CD4-positive, alpha-beta T cell (primary cell): ENCODE data around the gene URB2. TPM values are rescaled to one million over a fixed set of nuclear protein-coding genes. Genes with fewer than 3 reads are reported as not detected.
A peak's percentile ranks its signal among the peaks of the same experiment; 100 is the strongest.

ENCODE experiments used
- ATAC-seq: fragments of 200-7000 bp; cut with Tn5 transposase; one replicate; pipeline ENCODE4 v1.10.0; 2022; ENCODE audit warnings: mild to moderate bottlenecking; ENCODE audit not compliant: poor library complexity
- CTCF ChIA-PET: fragments of 350-600 bp; sonication (Branson Sonifier 250); formaldehyde crosslinking; loops from one replicate; lab custom pipeline; 2021; ENCODE audit warnings: antibody characterized with exemption, inconsistent platforms; lab: Charles Lee
- POLR2A ChIA-PET: fragments of 350-600 bp; sonication (Branson Sonifier 250); formaldehyde crosslinking; loops from one replicate; lab custom pipeline; 2021; ENCODE audit warnings: antibody characterized with exemption, inconsistent platforms; lab: Charles Lee
- DNase-seq, 14 experiments: peaks; one replicate each; pipeline ENCODE4 v3.0.0-alpha.2; 2013 to 2020; ENCODE audit warnings: mixed read lengths in 2 of 14
- H3K27ac ChIP-seq, 2 donors: one replicate each; pipeline versions ENCODE4 v1.5.1 to v1.7.0; 2013; ENCODE audit warnings: low read length in 2 of 2, low read depth in 1 of 2, mild to moderate bottlenecking in 1 of 2
- H3K27me3 ChIP-seq, 2 experiments: 1 replicate in 1 of 2; 2 replicates in 1 of 2; pipeline versions ENCODE4 v1.6.1 to v1.7.0; 2013; ENCODE audit warnings: low read length in 2 of 2, control low read depth in 1 of 2, mild to moderate bottlenecking in 1 of 2, moderate library complexity in 1 of 2; ENCODE audit not compliant: insufficient read depth in 2 of 2, control insufficient read depth in 1 of 2
- H3K36me3 ChIP-seq: one replicate; pipeline ENCODE4 v1.6.1; 2013; ENCODE audit warnings: low read length, control low read depth; ENCODE audit not compliant: insufficient read depth
- H3K4me1 ChIP-seq: one replicate; pipeline ENCODE4 v1.6.1; 2013; ENCODE audit warnings: low read length, control low read depth; ENCODE audit not compliant: insufficient read depth
- H3K4me3 ChIP-seq: one replicate; pipeline ENCODE4 v1.5.1; 2013; ENCODE audit warnings: mild to moderate bottlenecking, low read length, moderate library complexity
- H3K9me3 ChIP-seq, 2 experiments: 1 replicate in 1 of 2; 2 replicates in 1 of 2; pipeline versions ENCODE4 v1.6.1 to v1.7.0; 2013; ENCODE audit warnings: low read length in 2 of 2, mild to moderate bottlenecking in 2 of 2, control low read depth in 1 of 2, moderate library complexity in 1 of 2; ENCODE audit not compliant: control insufficient read depth in 1 of 2, insufficient read depth in 1 of 2
- H3K27ac Mint-ChIP-seq: one replicate; pipeline ENCODE4 v1.8.0; 2020; ENCODE audit warnings: mixed read lengths
- H3K27me3 Mint-ChIP-seq: one replicate; pipeline ENCODE4 v1.8.0; 2021; ENCODE audit warnings: mixed read lengths
- H3K36me3 Mint-ChIP-seq: one replicate; pipeline ENCODE4 v1.8.0; 2021; ENCODE audit warnings: low read depth, mixed read lengths
- H3K4me1 Mint-ChIP-seq: one replicate; pipeline ENCODE4 v1.8.0; 2021; ENCODE audit warnings: low read depth, mixed read lengths
- H3K4me3 Mint-ChIP-seq: one replicate; pipeline ENCODE4 v1.8.0; 2020; ENCODE audit warnings: mild to moderate bottlenecking, mixed read lengths
- H3K9me3 Mint-ChIP-seq: one replicate; pipeline ENCODE4 v1.8.0; 2020; ENCODE audit warnings: mixed read lengths
- CTCF ChIP-seq: fragments of 200-600 bp; IDR thresholded peaks from one replicate; pipeline ENCODE4 v1.8.0; 2022; ENCODE audit warnings: antibody characterized with exemption, mild to moderate bottlenecking
- intact Hi-C, 2 experiments: fragments of 100-400 bp; cut with DNase I in 1 of 2; cut with micrococcal nuclease in 1 of 2; formaldehyde crosslinking; loops; one replicate each; pipeline versions ENCODE4 v1.15.1 to v1.9.0; 2023 to 2025; cut with DNase I, micrococcal nuclease
- total RNA-seq, 174 experiments: library from RNA in 2 of 174; stranded (reverse) in 2 of 174; gene quantifications; one replicate each; pipeline ENCODE4 v1.2.3 and lab custom pipeline; 2021 to 2026

URB2 gene
- total RNA-seq, 2 experiments from 2014 or later: 4.1 to 4.2 TPM

DNA sequence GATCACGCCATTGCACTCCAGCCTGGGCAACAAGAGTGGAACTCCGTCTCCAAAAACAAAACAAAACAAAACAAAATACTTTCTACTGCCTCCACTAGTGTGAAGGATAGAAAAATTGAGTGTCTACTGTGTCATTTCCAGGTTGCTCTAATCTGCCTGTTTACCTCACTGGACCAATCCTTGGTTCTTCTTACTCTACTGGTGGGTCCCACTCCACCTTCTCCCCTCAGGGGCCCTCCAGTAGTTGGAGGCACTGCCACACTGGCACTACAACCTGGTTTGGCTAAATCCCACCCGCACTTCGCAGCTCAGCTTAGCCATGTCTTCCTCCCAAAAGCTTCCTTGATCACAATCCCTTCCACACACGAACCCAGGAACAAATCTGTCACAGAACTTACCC, 2.8 kb upstream of the URB2 start:
- ChIA-PET CTCF (interaction anchor here (1.1 kb wide), 1 partner anchor 38 kb away, joined by 3 read pairs; no protein-coding TSS in a partner anchor), POLR2A (interaction anchor here (8.3 kb wide), 1 partner anchor 65 kb away, joined by 85 read pairs; the partner anchor contains the start of gene ABCB10)
- H3K4me3 Mint-ChIP-seq: peak overlapping the region; percentile 1
- peaks cover 10% of the 10 kb centered on the region for H3K36me3 Mint-ChIP-seq
- intact Hi-C loops: loop anchor here (10.0 kb wide), 2 partner anchors 442 to 1888 kb away; partner anchors contain the start of genes GALNT2 (in 1 of the 2), JMJD4 (in 1 of the 2) and SNAP47 (in 1 of the 2)
- no peaks in the 10 kb centered on the region for H3K36me3 ChIP-seq
- no peaks in the 10 kb centered on the region for H3K9me3 ChIP-seq
- no peak overlapping the region for H3K27ac ChIP-seq
- H3K27ac Mint-ChIP-seq: no peak overlapping the region
- H3K9me3 Mint-ChIP-seq: no peaks in the 10 kb centered on the region
- ATAC-seq (no peak), DNase-seq (no peak)
- no peaks in the 10 kb centered on the region for H3K27me3 Mint-ChIP-seq
- H3K4me3 ChIP-seq: no peak overlapping the region
- no peak for TF ChIP-seq CTCF
- no peaks in the 10 kb centered on the region for H3K27me3 ChIP-seq
- peaks cover 32% of the 10 kb centered on the region for H3K4me1 ChIP-seq
- peaks cover 60% of the 10 kb centered on the region for H3K4me1 Mint-ChIP-seq

- ChIA-PET CTCF (interaction anchor here (1.1 kb wide), 1 partner anchor 38 kb away, joined by 3 read pairs; no protein-coding TSS in a partner anchor), POLR2A (interaction anchor here (8.3 kb wide), 1 partner anchor 65 kb away, joined by 85 read pairs; the partner anchor contains the start of gene ABCB10)
- Histone ChIP-seq H3K27ac (no peak overlapping the region), H3K9me3 (no peaks in the 10 kb centered on the region), H3K27me3 (no peaks in the 10 kb centered on the region), H3K36me3 (no peaks in the 10 kb centered on the region), H3K4me3 (no peak overlapping the region), H3K4me1 (peaks cover 32% of the 10 kb centered on the region)
- no peak for DNase-seq
- peaks cover 10% of the 10 kb centered on the region for H3K36me3 Mint-ChIP-seq
- no peak for ATAC-seq
- H3K27me3 Mint-ChIP-seq: no peaks in the 10 kb centered on the region
- no peaks in the 10 kb centered on the region for H3K9me3 Mint-ChIP-seq
- H3K4me3 Mint-ChIP-seq: peak overlapping the region; percentile 93
- H3K4me1 Mint-ChIP-seq: peaks cover 66% of the 10 kb centered on the region
- no peak for TF ChIP-seq CTCF
- peak overlapping the region; percentile 21 for H3K27ac Mint-ChIP-seq
- intact Hi-C loops: loop anchor here (10.0 kb wide), 2 partner anchors 441 to 1889 kb away; partner anchors contain the start of genes GALNT2 (in 1 of the 2), JMJD4 (in 1 of the 2) and SNAP47 (in 1 of the 2)
Observed at GRCh38 chr1:229623838-229624237, 2.2 kb upstream of the URB2 start.

DNA sequence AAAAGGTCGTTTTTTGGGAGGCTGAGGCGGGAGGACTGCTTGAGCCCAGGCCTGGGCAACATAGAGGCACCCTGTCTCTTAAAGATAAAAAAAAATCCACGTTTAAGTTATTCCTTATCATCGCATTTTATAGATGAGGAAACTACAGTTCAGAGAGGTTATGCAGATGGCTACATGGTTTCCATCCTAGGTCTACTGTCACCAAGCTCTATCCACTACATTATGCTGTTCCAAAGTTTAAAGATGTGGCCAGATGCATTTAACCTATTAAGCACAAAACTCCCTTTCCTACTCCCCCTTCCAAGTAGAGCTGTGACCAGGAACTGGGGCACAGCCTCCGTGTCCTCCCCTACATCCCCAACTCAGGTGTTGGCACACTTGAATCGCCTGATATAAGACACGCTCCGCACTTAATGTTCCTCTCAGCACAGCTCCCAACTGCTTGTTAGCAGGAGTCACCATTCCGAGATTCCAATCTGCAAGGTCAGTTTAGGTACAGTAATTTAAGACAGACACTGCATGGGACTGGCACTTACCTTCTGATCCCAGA, 1.5 kb upstream of the URB2 start:
- ATAC-seq: no peak

More for the DNA sequence above, 1.5 kb upstream of the URB2 start:
- H3K27ac Mint-ChIP-seq: peak overlapping the region; percentile 81
- Histone ChIP-seq H3K4me1 (peaks cover 28% of the 10 kb centered on the region), H3K9me3 (no peaks in the 10 kb centered on the region), H3K27ac (no peak overlapping the region), H3K27me3 (no peaks in the 10 kb centered on the region), H3K36me3 (no peaks in the 10 kb centered on the region), H3K4me3 (peak overlapping the region; percentile 93)
- H3K9me3 Mint-ChIP-seq: no peaks in the 10 kb centered on the region
- POLR2A ChIA-PET: interaction anchor here (1.7 to 8.3 kb wide), 2 partner anchors 66 to 116 kb away, joined by 5 to 85 read pairs; partner anchors contain the start of genes ABCB10 and NUP133
- no peak for DNase-seq
- H3K4me3 Mint-ChIP-seq: peak overlapping the region; percentile 93
- H3K27me3 Mint-ChIP-seq: no peaks in the 10 kb centered on the region
- CTCF ChIA-PET: interaction anchor here (4.9 kb wide), 1 partner anchor 65 kb away, joined by 29 read pairs; the partner anchor contains the start of gene ABCB10
- H3K4me1 Mint-ChIP-seq: peaks cover 68% of the 10 kb centered on the region
- TF ChIP-seq CTCF: no peak
- intact Hi-C loops: loop anchor here (5.0 to 10.0 kb wide), 7 partner anchors 67 to 1890 kb away; partner anchors contain the start of genes GALNT2 (in 2 of the 2), ABCB10 (in 1 of the 2), JMJD4 (in 1 of the 2) and NUP133 (in 1 of the 2)
- peaks cover 11% of the 10 kb centered on the region for H3K36me3 Mint-ChIP-seq
